A673 (cell line): ENCODE results near the gene SUSD6. TPM values are rescaled to one million over a fixed set of nuclear protein-coding genes. Genes with fewer than 3 reads are reported as not detected.
A peak's percentile ranks its signal among the peaks of the same experiment; 100 is the strongest.

ENCODE experiments used
- BruUV-seq: library from RNA; stranded (reverse); fragments of 400-500 nt; replicated peaks from 2 replicates; lab custom pipeline; 2021; lab: Mats Ljungman, UMichigan
- CTCF ChIA-PET: fragments of 300-600 bp; sonication (Branson Sonifier 250); formaldehyde crosslinking; loops from one replicate; lab custom pipeline; 2022; ENCODE audit warnings: antibody characterized with exemption; lab: Charles Lee
- POLR2A ChIA-PET: fragments of 300-600 bp; sonication (Branson Sonifier 250); formaldehyde crosslinking; loops from one replicate; lab custom pipeline; 2022; ENCODE audit warnings: antibody characterized with exemption; ENCODE audit not compliant: low non-redundant PET; lab: Charles Lee
- DNase-seq: peaks from one replicate; pipeline ENCODE4 v3.0.0-alpha.2; 2015; ENCODE audit warnings: low spot score
- H3K27ac ChIP-seq: fragments of 200-600 bp; sonication (generic); 2 replicates; pipeline ENCODE4 v1.5.1; 2016; ENCODE audit warnings: mixed run types, low read depth, mild to moderate bottlenecking, mixed read lengths, antibody characterized with exemption, low read length; ENCODE audit not compliant: poor library complexity, severe bottlenecking
- H3K27me3 ChIP-seq: fragments of 200-600 bp; sonication (generic); replicated peaks from 2 replicates; pipeline ENCODE4 v1.6.1; 2017; ENCODE audit warnings: mixed run types, low read depth, mild to moderate bottlenecking, mixed read lengths, antibody characterized with exemption, low read length; ENCODE audit not compliant: insufficient read depth, poor library complexity
- H3K36me3 ChIP-seq: fragments of 200-600 bp; sonication (generic); 2 replicates; pipeline ENCODE4 v1.6.1; 2016; ENCODE audit warnings: mixed run types, mild to moderate bottlenecking, mixed read lengths, antibody characterized with exemption, low read length; ENCODE audit not compliant: insufficient read depth, poor library complexity, severe bottlenecking
- H3K4me1 ChIP-seq: fragments of 200-600 bp; sonication (generic); 2 replicates; pipeline ENCODE4 v1.6.1; 2017; ENCODE audit warnings: mixed run types, mild to moderate bottlenecking, mixed read lengths, antibody characterized with exemption, low read length; ENCODE audit not compliant: insufficient read depth, poor library complexity, severe bottlenecking
- H3K4me3 ChIP-seq: fragments of 200-600 bp; sonication (generic); 2 replicates; pipeline ENCODE4 v1.5.1; 2016; ENCODE audit warnings: low read depth, mixed run types, mild to moderate bottlenecking, mixed read lengths, low read length; ENCODE audit not compliant: poor library complexity, severe bottlenecking
- H3K9me3 ChIP-seq: fragments of 200-600 bp; sonication (generic); 2 replicates; pipeline ENCODE4 v1.6.1; 2016; ENCODE audit warnings: mixed run types, low read depth, mild to moderate bottlenecking, mixed read lengths, antibody characterized with exemption, low read length; ENCODE audit not compliant: poor library complexity, severe bottlenecking
- EZH2 ChIP-seq: fragments of 200-600 bp; sonication (generic); IDR thresholded peaks from 2 replicates; pipeline ENCODE4 v1.6.1; 2017; ENCODE audit warnings: borderline replicate concordance, low read depth, mild to moderate bottlenecking, mixed read lengths, antibody characterized with exemption, low read length; ENCODE audit not compliant: poor library complexity, severe bottlenecking
- intact Hi-C: fragments of 100-400 bp; cut with micrococcal nuclease; formaldehyde crosslinking; loops from one replicate; pipeline ENCODE4 v1.10.0; 2022; ENCODE audit not compliant: unreplicated experiment
- total RNA-seq: library from RNA; stranded (reverse); gene quantifications from 2 replicates; pipeline ENCODE4 v1.2.3, GENCODE V29; 2021
- TF ChIP-seq, protein P1 (sequence below): fragments of 300-800, 200-600 bp; sonication (generic); conservative IDR thresholded peaks from 2 replicates; pipeline ENCODE4 v1.5.1; 2017; ENCODE audit warnings: low read depth, mild to moderate bottlenecking, antibody characterized with exemption, low read length, moderate library complexity, mixed read lengths

SUSD6 gene
- total RNA-seq, 1 experiment from 2014 or later = 9.2 TPM

DNA sequence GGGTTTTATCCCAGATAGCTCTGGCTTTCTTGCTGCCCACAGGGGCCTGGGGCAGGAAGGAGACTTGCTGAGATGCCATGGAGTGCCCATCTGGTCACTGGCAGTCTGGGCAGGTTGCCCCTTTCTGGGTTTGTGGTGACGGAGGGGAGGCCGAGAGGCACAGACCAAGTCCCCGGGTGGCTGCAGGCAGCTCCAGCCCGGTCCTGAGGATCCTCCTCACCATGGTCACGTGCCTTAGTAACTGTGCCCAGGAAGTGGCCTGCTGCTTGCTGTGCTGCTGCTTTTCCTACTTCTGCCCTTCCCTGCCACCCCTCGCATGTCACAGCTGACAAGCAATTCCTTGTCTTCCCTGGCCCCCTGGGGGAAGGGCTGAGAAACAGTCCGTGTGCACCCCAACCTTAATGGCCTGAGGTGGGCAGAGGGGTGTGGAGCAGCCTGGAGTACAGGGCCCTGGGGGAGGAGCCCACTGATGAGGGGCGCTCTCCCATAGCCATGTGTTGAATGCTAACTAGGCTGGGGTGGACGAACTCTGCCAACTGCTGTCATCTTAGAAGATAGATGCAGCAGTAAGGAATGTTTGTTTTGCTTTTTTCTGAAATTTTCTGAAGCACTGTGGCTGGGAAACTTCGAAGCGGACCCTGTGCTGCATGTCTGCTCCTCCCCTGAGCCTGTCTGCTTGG lies 100.6 kb downstream of the SUSD6 start:
- no peaks in the 10 kb centered on the region for H3K27me3 ChIP-seq
- CTCF ChIA-PET = no interaction called here
- no peak for DNase-seq
- H3K9me3 ChIP-seq = no peaks in the 10 kb centered on the region
- TF ChIP-seq EZH2 = no peak
- TF ChIP-seq, protein P1, sequence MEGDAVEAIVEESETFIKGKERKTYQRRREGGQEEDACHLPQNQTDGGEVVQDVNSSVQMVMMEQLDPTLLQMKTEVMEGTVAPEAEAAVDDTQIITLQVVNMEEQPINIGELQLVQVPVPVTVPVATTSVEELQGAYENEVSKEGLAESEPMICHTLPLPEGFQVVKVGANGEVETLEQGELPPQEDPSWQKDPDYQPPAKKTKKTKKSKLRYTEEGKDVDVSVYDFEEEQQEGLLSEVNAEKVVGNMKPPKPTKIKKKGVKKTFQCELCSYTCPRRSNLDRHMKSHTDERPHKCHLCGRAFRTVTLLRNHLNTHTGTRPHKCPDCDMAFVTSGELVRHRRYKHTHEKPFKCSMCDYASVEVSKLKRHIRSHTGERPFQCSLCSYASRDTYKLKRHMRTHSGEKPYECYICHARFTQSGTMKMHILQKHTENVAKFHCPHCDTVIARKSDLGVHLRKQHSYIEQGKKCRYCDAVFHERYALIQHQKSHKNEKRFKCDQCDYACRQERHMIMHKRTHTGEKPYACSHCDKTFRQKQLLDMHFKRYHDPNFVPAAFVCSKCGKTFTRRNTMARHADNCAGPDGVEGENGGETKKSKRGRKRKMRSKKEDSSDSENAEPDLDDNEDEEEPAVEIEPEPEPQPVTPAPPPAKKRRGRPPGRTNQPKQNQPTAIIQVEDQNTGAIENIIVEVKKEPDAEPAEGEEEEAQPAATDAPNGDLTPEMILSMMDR = no peak
- peak overlapping the region; percentile 73 for H3K27ac ChIP-seq
- peaks cover 49% of the 10 kb centered on the region for H3K4me1 ChIP-seq
- POLR2A ChIA-PET = no interaction called here
- BruUV-seq = no TSS peak
- H3K36me3 ChIP-seq = no peaks in the 10 kb centered on the region
- no peak overlapping the region for H3K4me3 ChIP-seq
- intact Hi-C loops = no loop called here

DNA sequence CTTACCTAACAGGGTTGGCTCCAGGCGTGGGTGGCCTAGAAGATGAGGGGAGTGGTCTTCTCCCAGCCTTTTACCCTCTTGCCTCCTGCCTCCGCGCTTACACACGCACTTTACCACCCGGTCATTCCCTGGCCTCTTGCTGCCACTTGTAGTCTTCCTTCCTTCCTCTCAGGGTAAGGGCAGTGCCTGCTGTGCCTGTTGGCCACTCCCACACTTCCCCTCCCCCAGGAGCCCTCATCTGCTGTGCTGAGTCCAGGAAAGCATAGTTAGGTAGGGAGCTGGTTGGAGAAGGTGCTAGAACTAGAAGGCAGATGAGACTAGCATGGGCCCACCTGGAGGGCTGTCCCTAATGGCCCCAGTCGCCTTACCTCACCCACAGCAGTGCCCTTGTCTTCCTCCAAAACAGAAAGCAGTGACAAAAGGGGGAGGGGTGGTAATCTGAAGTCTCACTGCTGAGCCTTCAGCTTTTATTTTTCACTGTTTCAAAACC lies 101.2 kb downstream of the SUSD6 start:
- H3K4me1 ChIP-seq = peaks cover 49% of the 10 kb centered on the region
- CTCF ChIA-PET = no interaction called here
- H3K27ac ChIP-seq = peak overlapping the region; percentile 73
- no peaks in the 10 kb centered on the region for H3K36me3 ChIP-seq
- TF ChIP-seq, protein P1 = no peak
- TF ChIP-seq EZH2 = no peak
- H3K9me3 ChIP-seq = no peaks in the 10 kb centered on the region
- no peak overlapping the region for H3K4me3 ChIP-seq
- no peaks in the 10 kb centered on the region for H3K27me3 ChIP-seq
- intact Hi-C loops = no loop called here
- POLR2A ChIA-PET = no interaction called here
- no TSS peak for BruUV-seq
- DNase-seq = no peak

DNA sequence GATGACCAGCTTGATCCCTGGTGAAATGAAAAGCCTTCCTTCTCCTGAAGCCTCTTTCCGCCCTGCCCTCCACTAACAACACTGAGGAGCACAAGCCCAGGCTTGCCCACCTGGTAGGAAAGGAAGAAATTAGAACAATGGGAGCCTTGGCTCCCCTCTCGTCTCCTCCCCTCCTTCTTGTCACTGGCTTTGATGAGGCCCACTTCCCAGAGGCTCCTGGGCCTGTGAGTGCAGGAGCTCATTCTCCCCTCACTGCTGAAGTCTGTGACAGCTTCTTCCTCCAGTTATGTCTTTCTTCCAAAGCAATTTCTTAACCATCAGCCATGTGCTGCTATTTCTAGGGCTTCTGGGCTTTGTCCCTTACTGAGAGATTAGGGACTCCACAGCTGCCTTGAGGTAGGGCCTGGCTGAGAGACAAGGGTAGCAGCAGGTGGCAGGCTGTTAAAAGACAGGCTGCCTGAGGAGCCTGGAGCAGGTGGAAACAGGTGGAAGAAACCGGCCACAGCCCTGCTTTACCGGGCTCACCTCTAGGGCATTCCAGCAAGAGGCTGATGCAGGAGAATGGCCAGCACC lies 101.9 kb downstream of the SUSD6 start:
- no peak overlapping the region for H3K4me3 ChIP-seq
- BruUV-seq = no TSS peak
- H3K9me3 ChIP-seq = no peaks in the 10 kb centered on the region
- POLR2A ChIA-PET = no interaction called here
- CTCF ChIA-PET = no interaction called here
- intact Hi-C loops = no loop called here
- TF ChIP-seq EZH2 = no peak
- TF ChIP-seq, protein P1 = no peak
- DNase-seq = peak; percentile 39
- H3K36me3 ChIP-seq = no peaks in the 10 kb centered on the region
- peaks cover 49% of the 10 kb centered on the region for H3K4me1 ChIP-seq
- peak overlapping the region; percentile 73 for H3K27ac ChIP-seq
- no peaks in the 10 kb centered on the region for H3K27me3 ChIP-seq
